ENCODE results near the gene TLCD1.

TLCD1 gene

GRCh38 chr17:28715217-28715616 lies 10.8 kb downstream of the TLCD1 start:
- TF ChIP-seq CTCF (IDR thresholded peaks at IDR 0.05): no peak

DNA sequence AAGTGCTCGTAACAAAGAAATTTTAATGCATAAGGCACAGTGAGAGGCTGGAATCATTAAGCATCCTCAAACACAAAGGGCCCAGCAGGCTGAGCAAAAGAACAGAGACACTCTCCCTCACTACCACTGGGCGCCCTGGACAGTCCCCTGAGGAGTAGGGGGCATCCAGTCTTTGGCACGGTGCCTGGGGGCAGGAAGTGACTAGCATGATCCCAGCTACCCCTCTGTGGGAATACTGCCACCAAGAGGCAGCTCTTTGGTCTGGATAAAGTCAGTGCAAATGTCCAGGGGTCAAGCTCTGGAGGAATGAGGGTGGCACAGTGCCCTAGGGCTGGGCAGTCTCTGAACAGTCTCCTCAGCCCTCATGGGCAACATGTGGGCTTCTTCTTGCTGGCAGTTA lies 11.8 kb downstream of the TLCD1 start:
- no peak for TF ChIP-seq CTCF (IDR thresholded peaks at IDR 0.05)

DNA sequence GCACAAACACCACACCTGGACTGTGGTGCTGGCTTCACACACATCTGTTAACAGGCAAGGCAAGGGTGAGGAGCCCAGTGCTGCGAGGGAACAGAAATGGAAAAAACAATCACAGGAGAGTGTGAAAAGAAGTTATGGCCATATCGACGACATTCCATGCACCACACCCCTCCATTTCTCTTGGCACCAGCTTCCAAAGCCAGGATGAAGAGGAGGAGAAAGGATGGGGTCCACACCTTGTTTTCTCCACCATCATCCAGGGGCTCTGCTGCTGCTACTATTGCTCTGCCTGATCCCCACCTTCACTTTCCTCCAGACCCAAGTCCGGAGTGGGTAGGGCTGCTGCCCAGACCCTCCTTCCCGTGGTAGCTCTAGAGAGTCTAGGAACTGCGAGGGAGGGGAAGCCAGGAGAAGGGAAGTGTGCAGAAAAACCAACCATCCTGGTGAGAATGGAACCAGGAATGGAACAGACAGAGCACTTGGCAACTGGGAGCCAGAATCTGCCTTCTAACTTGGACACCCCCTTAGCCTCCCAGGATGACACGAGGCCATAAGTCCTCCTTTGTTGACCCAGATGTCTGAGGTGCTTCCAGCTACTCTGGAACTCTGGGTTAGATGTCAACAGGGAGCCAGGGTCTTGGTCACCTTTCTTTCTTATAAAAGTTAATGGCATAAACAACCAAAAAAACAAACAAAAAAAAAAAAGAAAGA lies 13.2 kb downstream of the TLCD1 start:
- TF ChIP-seq CTCF (IDR thresholded peaks at IDR 0.05): no peak

DNA sequence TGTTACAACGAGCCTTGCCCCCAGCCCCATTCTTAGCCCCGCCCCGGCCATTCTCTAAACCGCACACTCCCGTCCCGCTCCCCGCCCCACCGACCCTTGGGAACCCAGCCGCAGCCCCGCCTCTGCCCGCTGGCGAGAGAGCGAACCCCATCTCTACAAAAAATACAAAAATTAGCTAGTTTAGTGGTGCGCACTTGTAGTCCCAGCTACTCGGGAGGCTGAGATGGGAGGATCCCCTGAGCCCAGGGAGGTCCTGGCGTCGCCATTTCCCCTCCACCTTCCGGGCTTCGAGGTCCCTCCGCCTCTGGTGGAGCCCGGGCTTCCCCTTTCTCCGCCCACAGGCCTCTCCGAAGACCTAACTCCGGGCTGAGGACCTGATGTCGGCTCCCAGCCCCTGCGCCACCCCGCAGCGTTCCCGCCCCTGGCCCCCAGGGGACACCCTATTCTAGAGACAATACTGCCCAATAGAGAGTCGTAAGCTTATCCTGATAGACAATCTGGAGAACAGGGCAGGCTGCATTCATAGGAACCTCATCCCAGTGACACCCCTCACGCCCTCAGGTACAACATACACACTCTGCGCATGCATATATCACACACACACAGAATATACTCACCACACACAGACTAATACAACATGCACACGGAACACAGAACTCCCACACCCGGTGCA lies 13.9 kb downstream of the TLCD1 start:
- no peak for TF ChIP-seq CTCF (IDR thresholded peaks at IDR 0.05)

DNA sequence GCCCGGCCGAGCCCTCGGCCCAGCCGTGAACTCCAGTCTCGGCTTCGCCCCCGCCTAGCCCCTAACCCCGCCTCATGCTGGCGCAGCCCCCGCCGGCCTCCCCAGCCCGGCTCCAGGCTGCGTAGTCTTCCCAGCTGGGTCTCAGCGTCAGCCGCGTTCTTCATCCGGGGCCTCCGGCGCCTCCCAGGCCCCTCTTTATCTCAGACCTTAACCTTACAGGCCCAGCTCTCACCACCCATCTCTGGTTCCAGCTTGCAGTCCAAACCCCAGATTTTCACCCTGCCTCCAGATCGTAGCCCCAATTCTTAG lies 14.4 kb downstream of the TLCD1 start, which contains the start of gene PROCA1:
Gene PROCA1 (minus strand): TSS at position 166 of the 309 bp plus-strand sequence. CDS start 228 bp downstream, outside the sequence.
- TF ChIP-seq CTCF (IDR thresholded peaks at IDR 0.05): no peak

GRCh38 chr17:28710861-28711722 lies 14.9 kb downstream of the TLCD1 start:
- no peak for TF ChIP-seq CTCF (IDR thresholded peaks at IDR 0.05)

- no peak for TF ChIP-seq CTCF (IDR thresholded peaks at IDR 0.05)
These were observed 18.7 kb downstream of the TLCD1 start for GRCh38 chr17:28707339-28707720.

All from LNCAP (cell line).